Psoas muscle (tissue), 8 donors: ENCODE data around the gene AFDN. TPM values are rescaled to one million over a fixed set of nuclear protein-coding genes. Genes with fewer than 3 reads are reported as not detected.

ENCODE experiments used
- ATAC-seq, 4 donors: fragments of 200-7000 bp; cut with Tn5 transposase; one replicate each; pipeline ENCODE4 v1.9.1; 2020; ENCODE audit warnings: moderate library complexity in 3 of 4, mild to moderate bottlenecking in 2 of 4
- DNase-seq, 2 donors: peaks; one replicate each; pipeline ENCODE4 v3.0.0-alpha.2; 2020
- H3K27ac ChIP-seq: fragments of 200-600 bp; one replicate; pipeline ENCODE4 v1.8.0; 2022
- H3K27me3 ChIP-seq, 3 donors: fragments of 200-600 bp in 1 of 3; one replicate each; pipeline versions ENCODE4 v1.6.1 to v1.8.0; 2013 to 2022; ENCODE audit warnings: low read length in 2 of 3, mild to moderate bottlenecking in 2 of 3, moderate library complexity in 1 of 3; ENCODE audit not compliant: insufficient read depth in 3 of 3
- H3K36me3 ChIP-seq, 2 donors: fragments of 200-600 bp in 1 of 2; one replicate each; pipeline versions ENCODE4 v1.6.1 to v1.8.0; 2013 to 2022; ENCODE audit warnings: low read depth in 1 of 2, mild to moderate bottlenecking in 1 of 2, moderate library complexity in 1 of 2; ENCODE audit not compliant: insufficient read depth in 1 of 2
- H3K4me1 ChIP-seq: fragments of 200-600 bp; one replicate; pipeline ENCODE4 v1.8.0; 2022
- H3K4me3 ChIP-seq: fragments of 200-600 bp; one replicate; pipeline ENCODE4 v1.8.0; 2022; ENCODE audit warnings: mild to moderate bottlenecking
- H3K9me3 ChIP-seq: fragments of 200-600 bp; one replicate; pipeline ENCODE4 v1.8.0; 2022
- WGBS, 3 donors: extraction: QIAGEN DNeasy Blood & Tissue Kit; methylation state at CpG; one replicate each; pipeline versions ENCODE4 v1.1.6 to v1.1.7; 2013; 5-methylcytosine and 5-hydroxymethylcytosine counted together
- intact Hi-C, 2 donors: fragments of 100-400 bp; cut with DNase I; formaldehyde crosslinking; loops; one replicate each; pipeline versions ENCODE4 v1.11.0 to v1.14.2; 2022
- polyA plus RNA-seq, 3 donors: library from polyadenylated mRNA; stranded (reverse); fragments of 200-250 nt; gene quantifications; one replicate each; pipeline ENCODE4 v1.2.3, GENCODE V29; 2013
- total RNA-seq, 4 donors: library from RNA; stranded (reverse); fragmentation: NEBNext Ultra II Directional in 2 of 4; extraction: Animal tissue kit (Norgen Biotek cat#: 25700) in 2 of 4; gene quantifications; one replicate each; pipeline versions ENCODE4 v1.2.1 to v1.2.4, GENCODE V29; 2021 to 2023
- TF ChIP-seq, protein P1 (sequence below): fragments of 200-600 bp; IDR thresholded peaks from one replicate; pipeline ENCODE4 v1.8.0; 2022; ENCODE audit warnings: antibody characterized with exemption
- donor health status: healthy with polysubstance abuse.
- donor health status: DM: no; HTN: no; CAD: no; lungs with moderate emphysema.
- donor health status: Bipolar disorder and iron deficiency.
- donor health status: healthy.
- donor health status: DM: yes; HTN: yes; CAD: no.
- donor health status: DM: no; HTN: no; CAD: no.
- donor health status: DM: no; HTN: no; CAD: no.
- donor health status: DM: yes; HTN: yes; CAD: no.

AFDN gene
- total and polyA plus RNA-seq, 7 donors = 12.2 to 35.6 (median 32.9) TPM

DNA sequence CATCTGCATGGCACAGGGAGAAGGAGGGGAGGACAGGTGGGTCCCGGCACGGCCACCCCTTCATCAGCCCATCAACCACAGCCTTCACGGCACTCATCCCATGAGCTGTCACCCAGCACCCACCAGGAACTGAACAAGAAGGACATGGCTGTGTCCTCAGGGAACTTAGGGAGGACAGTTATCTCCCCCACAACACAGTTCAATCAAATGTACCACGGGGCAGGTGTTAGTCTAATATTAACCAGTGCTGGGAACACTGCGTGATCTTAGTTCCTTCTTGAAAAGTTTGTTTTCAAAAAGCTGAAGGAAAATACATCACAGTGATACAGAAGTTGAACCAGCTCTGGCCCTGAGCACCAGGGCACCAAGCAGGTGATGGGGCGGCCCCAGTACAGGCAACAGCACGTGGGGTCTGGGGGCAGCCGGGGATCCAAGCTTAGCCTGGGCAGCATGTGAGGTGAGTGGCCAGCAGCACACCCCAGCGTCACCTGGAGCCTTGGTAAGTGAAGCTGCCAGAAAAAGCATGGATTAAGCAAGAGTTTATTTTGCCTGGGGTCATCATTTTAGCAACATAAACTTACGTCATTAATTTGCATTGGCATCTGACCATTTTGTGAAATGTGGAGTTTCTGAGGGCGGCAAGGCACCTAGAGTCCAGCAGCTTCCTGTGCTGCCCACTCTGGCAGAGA, 35.5 kb upstream of the AFDN start:
- H3K36me3 ChIP-seq = no peaks in the 10 kb centered on the region
- ATAC-seq = no peak
- H3K27me3 ChIP-seq = peaks cover 0 to 8% (median 0%) of the 10 kb centered on the region in 3 donors
- no peak for DNase-seq
- no peak overlapping the region for H3K27ac ChIP-seq
- WGBS, 3 donors = 87 to 90% (median 87%) methylated on average over 11 of the region's 11 CpGs
- H3K9me3 ChIP-seq = no peaks in the 10 kb centered on the region
- TF ChIP-seq, protein P1, sequence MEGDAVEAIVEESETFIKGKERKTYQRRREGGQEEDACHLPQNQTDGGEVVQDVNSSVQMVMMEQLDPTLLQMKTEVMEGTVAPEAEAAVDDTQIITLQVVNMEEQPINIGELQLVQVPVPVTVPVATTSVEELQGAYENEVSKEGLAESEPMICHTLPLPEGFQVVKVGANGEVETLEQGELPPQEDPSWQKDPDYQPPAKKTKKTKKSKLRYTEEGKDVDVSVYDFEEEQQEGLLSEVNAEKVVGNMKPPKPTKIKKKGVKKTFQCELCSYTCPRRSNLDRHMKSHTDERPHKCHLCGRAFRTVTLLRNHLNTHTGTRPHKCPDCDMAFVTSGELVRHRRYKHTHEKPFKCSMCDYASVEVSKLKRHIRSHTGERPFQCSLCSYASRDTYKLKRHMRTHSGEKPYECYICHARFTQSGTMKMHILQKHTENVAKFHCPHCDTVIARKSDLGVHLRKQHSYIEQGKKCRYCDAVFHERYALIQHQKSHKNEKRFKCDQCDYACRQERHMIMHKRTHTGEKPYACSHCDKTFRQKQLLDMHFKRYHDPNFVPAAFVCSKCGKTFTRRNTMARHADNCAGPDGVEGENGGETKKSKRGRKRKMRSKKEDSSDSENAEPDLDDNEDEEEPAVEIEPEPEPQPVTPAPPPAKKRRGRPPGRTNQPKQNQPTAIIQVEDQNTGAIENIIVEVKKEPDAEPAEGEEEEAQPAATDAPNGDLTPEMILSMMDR = no peak
- no peak overlapping the region for H3K4me3 ChIP-seq
- intact Hi-C loops = no loop called here
- peaks cover under 1% of the 10 kb centered on the region for H3K4me1 ChIP-seq

- TF ChIP-seq, protein P1 = no peak
- no peaks in the 10 kb centered on the region for H3K36me3 ChIP-seq
- peaks cover 5% of the 10 kb centered on the region for H3K4me1 ChIP-seq
- no peak overlapping the region for H3K4me3 ChIP-seq
- ATAC-seq = no peak
- WGBS, 3 donors = 81 to 87% (median 86%) methylated on average over 13 of the region's 13 CpGs
- H3K27me3 ChIP-seq = peaks cover 0 to 8% (median 0%) of the 10 kb centered on the region in 3 donors
- intact Hi-C loops = no loop called here
- no peaks in the 10 kb centered on the region for H3K9me3 ChIP-seq
- no peak for DNase-seq
- H3K27ac ChIP-seq = no peak overlapping the region
These were observed 34.8 kb upstream of the AFDN start for GRCh38 chr6:167791780-167792478.

GRCh38 chr6:167793421-167793820, 33.3 kb upstream of the AFDN start:
- Histone ChIP-seq H3K36me3 (no peaks in the 10 kb centered on the region), H3K27me3 (peaks cover 0 to 8% (median 0%) of the 10 kb centered on the region in 3 donors), H3K4me3 (no peak overlapping the region), H3K4me1 (peaks cover 5% of the 10 kb centered on the region), H3K9me3 (no peaks in the 10 kb centered on the region), H3K27ac (no peak overlapping the region)
- DNase-seq (no peak), ATAC-seq (no peak)
- TF ChIP-seq, protein P1 = no peak
- WGBS, 3 donors = 55 to 65% (median 63%) methylated on average over 9 of the region's 9 CpGs
- intact Hi-C loops = no loop called here

GRCh38 chr6:167794161-167795157, 32.3 kb upstream of the AFDN start:
- Histone ChIP-seq H3K4me1 (peaks cover 5% of the 10 kb centered on the region), H3K4me3 (no peak overlapping the region), H3K36me3 (no peaks in the 10 kb centered on the region), H3K9me3 (no peaks in the 10 kb centered on the region), H3K27me3 (peaks cover 0 to 8% (median 0%) of the 10 kb centered on the region in 3 donors), H3K27ac (no peak overlapping the region)
- ATAC-seq = no peak
- TF ChIP-seq, protein P1 = no peak
- intact Hi-C loops = no loop called here
- WGBS, 3 donors = 85 to 93% (median 88%) methylated on average over 18 of the region's 18 CpGs
- no peak for DNase-seq
